Glomerular endothelial cell (primary cell): ENCODE measurements around the gene CEND1. TPM values are rescaled to one million over a fixed set of nuclear protein-coding genes. Genes with fewer than 3 reads are reported as not detected.
"Not testable (repeated sequence)": the region's sequence is repeated elsewhere in the genome, so short reads cannot be mapped to it uniquely, and the experiment has no call there.

Source experiments
- DNase-seq: peaks from one replicate; pipeline ENCODE4 v3.0.0-alpha.2; 2011; ENCODE audit warnings: low read depth, low spot score; ENCODE audit errors: extremely low read depth
- total RNA-seq: library from RNA; depleted of rRNA; stranded (reverse); fragments of >200 nt; gene quantifications from 2 replicates; pipeline ENCODE4 v1.2.3, GENCODE V29; 2015

Gene CEND1
- total RNA-seq, 1 donor from 2014 or later, result 0.58 TPM

DNA sequence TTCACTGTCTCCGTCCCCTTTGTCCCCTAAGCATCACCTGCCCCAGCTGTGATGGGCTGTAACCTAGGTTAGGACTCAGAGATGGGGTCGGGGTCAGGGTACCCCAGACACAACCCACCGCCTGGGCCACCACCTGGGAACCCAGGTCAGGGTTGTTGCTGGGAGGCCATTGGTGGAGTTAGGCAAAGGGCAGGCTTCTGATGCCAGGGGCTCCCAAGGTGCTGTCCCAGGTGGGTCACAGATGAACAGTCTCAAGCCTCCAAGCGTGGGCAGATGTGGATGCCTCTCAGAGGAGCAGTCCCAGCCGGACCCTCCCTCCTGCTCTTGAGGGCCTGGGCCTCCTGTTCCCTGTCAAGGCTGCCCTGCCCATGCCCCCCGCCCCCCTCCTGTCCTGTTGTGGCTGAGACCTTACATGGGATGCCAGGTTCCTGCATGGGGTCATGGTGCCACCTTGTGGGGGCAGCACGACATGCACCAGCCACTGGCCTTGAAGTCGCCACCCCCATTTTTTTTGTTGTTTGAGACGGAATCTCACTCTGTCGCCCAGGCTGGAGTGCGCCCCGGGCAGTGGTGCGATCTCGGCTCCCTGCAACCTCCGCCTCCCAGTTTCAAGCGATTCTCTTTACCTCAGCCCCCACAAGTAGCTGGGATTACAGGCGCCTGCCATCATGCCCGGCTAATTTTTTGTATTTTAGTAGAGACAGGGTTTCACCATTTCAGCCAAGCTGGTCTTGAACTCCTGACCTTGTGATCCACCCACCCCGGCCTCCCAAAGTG, 24.7 kb downstream of the CEND1 start:
- no peak for DNase-seq

DNA sequence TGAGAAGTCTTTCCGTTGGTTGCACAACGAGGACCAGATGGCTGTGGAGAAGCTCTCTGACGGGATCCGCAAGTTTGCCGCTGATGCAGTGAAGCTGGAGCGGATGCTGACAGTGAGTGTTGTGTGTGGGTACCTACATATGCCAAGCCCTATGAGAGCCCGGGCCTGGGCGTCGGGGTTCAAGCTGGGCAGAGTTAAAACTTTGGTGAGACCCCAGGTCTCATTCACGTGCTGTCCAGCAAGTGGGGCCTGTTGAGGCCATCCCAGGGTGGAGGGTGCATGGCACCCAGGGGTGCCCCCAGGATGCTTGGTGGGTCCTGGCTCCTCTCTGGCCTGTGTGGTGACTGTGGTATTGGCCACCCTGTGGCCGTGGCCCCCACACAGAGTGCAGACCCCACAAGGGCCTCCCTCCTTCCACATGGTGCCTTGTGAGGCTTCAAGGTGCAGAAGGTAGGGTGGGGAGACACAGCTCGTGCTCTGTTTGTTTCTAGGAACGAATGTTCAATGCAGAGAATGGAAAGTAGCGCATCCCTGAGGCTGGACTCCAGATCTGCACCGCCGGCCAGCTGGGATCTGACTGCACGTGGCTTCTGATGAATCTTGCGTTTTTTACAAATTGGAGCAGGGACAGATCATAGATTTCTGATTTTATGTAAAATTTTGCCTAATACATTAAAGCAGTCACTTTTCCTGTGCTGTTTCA, 25.4 kb downstream of the CEND1 start:
- DNase-seq, result no peak

GRCh38 chr11:763549-764321, 26.2 kb downstream of the CEND1 start:
- DNase-seq, result no peak

GRCh38 chr11:763073-763463, 26.8 kb downstream of the CEND1 start:
- no peak for DNase-seq

- no peak for DNase-seq
Observed at GRCh38 chr11:762421-763072, 27.3 kb downstream of the CEND1 start.

DNA sequence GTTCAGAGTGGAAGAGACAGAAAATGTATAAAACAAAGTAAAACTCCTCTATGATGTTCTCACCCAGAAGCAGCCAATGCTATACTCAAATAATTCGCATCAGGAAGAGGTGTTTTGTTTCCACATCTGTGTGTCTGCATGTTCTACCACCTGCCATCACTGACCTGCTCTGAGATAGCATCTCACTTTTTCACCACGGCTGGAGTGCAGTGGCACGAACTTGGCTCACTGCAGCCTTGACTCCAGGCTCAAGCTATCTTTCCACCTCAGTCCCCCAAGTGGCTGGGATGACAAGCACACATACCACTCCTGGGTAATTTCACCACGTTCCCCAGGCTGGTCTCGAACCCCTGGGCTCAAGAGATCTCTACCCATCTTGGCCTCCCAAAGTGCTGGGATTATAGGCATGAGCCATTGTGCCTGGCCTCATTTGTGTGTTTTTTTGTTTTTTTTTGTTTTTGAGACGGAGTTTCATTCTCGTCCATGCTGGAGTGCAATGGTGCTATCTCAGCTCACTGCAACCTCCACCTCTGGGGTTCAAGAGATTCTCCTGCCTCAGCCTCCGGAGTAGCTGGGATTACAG, 28.3 kb downstream of the CEND1 start:
- DNase-seq, result no peak

- no peak for DNase-seq
Observed at GRCh38 chr11:760236-760635, 29.7 kb downstream of the CEND1 start.

DNA sequence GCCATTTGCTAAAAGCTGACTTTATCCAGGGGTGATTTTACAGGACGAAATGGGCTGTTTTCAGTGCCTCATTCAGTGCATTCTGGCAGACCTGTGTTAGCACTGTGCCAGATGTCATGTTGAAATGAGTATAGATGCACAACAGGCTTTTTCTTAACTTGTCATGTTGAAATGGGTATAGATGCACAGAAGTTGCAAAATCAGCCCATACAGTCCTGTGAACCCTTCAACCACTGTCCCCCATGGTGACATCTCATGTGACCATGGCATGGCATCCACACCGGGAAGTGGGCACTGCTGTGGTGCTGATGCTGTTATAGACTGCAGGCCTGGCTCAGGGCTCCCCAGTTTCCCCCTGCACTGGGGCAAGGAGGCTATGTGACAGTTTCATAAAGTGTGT, 40.2 kb downstream of the CEND1 start:
- DNase-seq, result no peak

GRCh38 chr11:748007-748359, 41.9 kb downstream of the CEND1 start:
- no peak for DNase-seq

DNA sequence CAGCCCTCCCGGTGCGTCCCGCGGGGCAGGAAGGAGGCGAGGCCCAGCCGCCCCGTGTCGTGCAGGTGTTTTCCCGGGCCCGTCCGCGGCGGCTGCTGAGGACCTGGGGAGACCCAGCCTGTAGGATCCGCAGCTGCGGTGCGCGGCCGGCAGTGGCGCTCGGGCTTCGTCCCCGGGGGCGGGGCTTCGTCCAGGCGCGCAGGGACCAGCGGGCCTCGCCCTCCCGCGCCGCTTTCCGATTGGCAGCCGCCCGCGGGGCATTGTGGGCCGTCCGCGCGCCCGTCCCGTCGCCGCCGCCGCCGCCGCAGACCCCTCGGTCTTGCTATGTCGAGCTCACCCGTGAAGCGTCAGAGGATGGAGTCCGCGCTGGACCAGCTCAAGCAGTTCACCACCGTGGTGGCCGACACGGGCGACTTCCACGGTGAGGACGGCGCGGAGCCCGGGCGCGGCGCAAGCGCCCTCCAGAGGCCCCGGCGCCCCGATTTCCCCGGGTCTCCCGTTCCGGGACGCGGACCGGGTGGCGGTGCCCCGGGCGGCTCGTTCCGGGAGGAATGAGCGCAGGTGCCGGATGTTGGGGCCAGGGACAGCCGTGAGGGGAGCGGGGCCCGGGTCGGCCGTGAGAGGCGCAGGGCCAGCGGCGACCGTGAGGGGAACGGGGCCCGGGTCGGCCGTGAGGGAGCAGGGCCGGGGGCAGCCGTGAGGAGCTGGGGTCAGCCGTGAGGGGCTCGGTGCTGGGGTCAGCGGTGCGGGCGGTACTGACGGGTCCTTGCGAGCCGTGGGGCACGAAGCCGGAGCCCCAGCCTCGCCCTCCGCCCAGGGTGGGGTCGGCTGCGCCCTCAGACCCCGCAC, 42.5 kb downstream of the CEND1 start, which contains the start of gene TALDO1:
TALDO1 (plus strand) TSS at position 307 of the 849 bp plus-strand sequence; CDS start at position 325, 18 bp downstream.
- DNase-seq, result no peak

GRCh38 chr11:746289-747157, 43.4 kb downstream of the CEND1 start:
- DNase-seq, result no peak

GRCh38 chr11:745428-745827, 44.5 kb downstream of the CEND1 start:
- no peak for DNase-seq

GRCh38 chr11:742571-743201, 47.2 kb downstream of the CEND1 start:
- no peak for DNase-seq

- no peak for DNase-seq
Observed at GRCh38 chr11:742156-742546, 47.7 kb downstream of the CEND1 start.

GRCh38 chr11:737899-738298, 52.0 kb downstream of the CEND1 start:
- not testable (repeated sequence) for DNase-seq

- no peak for DNase-seq
Observed at GRCh38 chr11:737366-737765, 52.5 kb downstream of the CEND1 start.
